22Rv1 (cell line): ENCODE results near the gene NYAP2.

Experiments
- ZFX ChIP-seq: fragments of 450-650 bp; IDR thresholded peaks from 2 replicates; pipeline ENCODE4 v1.6.1; 2017; ENCODE audit warnings: antibody characterized with exemption, borderline replicate concordance
- TF ChIP-seq, protein P1 (sequence below): fragments of 450-650 bp; IDR thresholded peaks from 2 replicates; pipeline ENCODE4 v1.5.1; 2017; ENCODE audit warnings: mild to moderate bottlenecking

GRCh38 chr2:225691711-225692110, 292.2 kb downstream of the NYAP2 start:
- TF ChIP-seq, protein P1, sequence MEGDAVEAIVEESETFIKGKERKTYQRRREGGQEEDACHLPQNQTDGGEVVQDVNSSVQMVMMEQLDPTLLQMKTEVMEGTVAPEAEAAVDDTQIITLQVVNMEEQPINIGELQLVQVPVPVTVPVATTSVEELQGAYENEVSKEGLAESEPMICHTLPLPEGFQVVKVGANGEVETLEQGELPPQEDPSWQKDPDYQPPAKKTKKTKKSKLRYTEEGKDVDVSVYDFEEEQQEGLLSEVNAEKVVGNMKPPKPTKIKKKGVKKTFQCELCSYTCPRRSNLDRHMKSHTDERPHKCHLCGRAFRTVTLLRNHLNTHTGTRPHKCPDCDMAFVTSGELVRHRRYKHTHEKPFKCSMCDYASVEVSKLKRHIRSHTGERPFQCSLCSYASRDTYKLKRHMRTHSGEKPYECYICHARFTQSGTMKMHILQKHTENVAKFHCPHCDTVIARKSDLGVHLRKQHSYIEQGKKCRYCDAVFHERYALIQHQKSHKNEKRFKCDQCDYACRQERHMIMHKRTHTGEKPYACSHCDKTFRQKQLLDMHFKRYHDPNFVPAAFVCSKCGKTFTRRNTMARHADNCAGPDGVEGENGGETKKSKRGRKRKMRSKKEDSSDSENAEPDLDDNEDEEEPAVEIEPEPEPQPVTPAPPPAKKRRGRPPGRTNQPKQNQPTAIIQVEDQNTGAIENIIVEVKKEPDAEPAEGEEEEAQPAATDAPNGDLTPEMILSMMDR = no peak
- TF ChIP-seq ZFX = no peak
